Activated B cell treated with CpG ODN at 0.5 μM for 24 hours (primary cell): ENCODE measurements around the gene PTK7. TPM values are rescaled to one million over a fixed set of nuclear protein-coding genes. Genes with fewer than 3 reads are reported as not detected.
A peak's percentile ranks its signal among the peaks of the same experiment; 100 is the strongest.

Source experiments
- ATAC-seq: fragments of 200-7000 bp; cut with Tn5 transposase; one replicate; pipeline ENCODE4 v1.10.0; 2021; ENCODE audit warnings: low read depth, mild to moderate bottlenecking, moderate library complexity
- CTCF ChIA-PET: fragments of 350-600 bp; sonication (Branson Sonifier 250); formaldehyde crosslinking; loops from one replicate; lab custom pipeline; 2021; ENCODE audit warnings: antibody characterized with exemption; lab: Charles Lee
- POLR2A ChIA-PET: fragments of 350-600 bp; sonication (Branson Sonifier 250); formaldehyde crosslinking; loops from one replicate; lab custom pipeline; 2021; ENCODE audit warnings: antibody characterized with exemption; lab: Charles Lee
- DNase-seq: peaks from one replicate; pipeline ENCODE4 v3.0.0; 2022
- H3K27ac Mint-ChIP-seq: one replicate; pipeline ENCODE4 v1.8.0; 2020; ENCODE audit warnings: mixed read lengths
- H3K27me3 Mint-ChIP-seq: one replicate; pipeline ENCODE4 v1.8.0; 2021; ENCODE audit warnings: mixed read lengths
- H3K36me3 Mint-ChIP-seq: one replicate; pipeline ENCODE4 v1.8.0; 2021; ENCODE audit warnings: low read depth, mixed read lengths
- H3K4me1 Mint-ChIP-seq: one replicate; pipeline ENCODE4 v1.8.0; 2021; ENCODE audit warnings: mixed read lengths
- H3K4me3 Mint-ChIP-seq: one replicate; pipeline ENCODE4 v1.8.0; 2020; ENCODE audit warnings: mild to moderate bottlenecking, mixed read lengths
- H3K9me3 Mint-ChIP-seq: one replicate; pipeline ENCODE4 v1.8.0; 2020; ENCODE audit warnings: mixed read lengths
- CTCF ChIP-seq: fragments of 200-600 bp; IDR thresholded peaks from one replicate; pipeline ENCODE4 v1.8.0; 2022; ENCODE audit warnings: antibody characterized with exemption, mild to moderate bottlenecking
- intact Hi-C: fragments of 100-400 bp; cut with micrococcal nuclease; formaldehyde crosslinking; loops from one replicate; pipeline ENCODE4 v1.15.1; 2024
- total RNA-seq: library from RNA; stranded (reverse); gene quantifications from 2 replicates; pipeline ENCODE4 v1.2.3, GENCODE V29; 2022

PTK7 gene
- total RNA-seq, 1 donor from 2014 or later, result 0.82 TPM

GRCh38 chr6:43059168-43060033, 16.7 kb upstream of the PTK7 start, which contains the start of the genes KLC4 and MRPL2:
TSS of gene KLC4 (plus strand) at chr6:43059631. CDS start at chr6:43061336, 1,705 bp downstream.
TSS of gene MRPL2 (minus strand) at chr6:43059434. CDS start at chr6:43059381, 53 bp downstream.
- Mint-ChIP-seq H3K4me3 (peak within 1 kb of the TSS; percentile 95), H3K27ac (peak within 1 kb of the TSS; percentile 97), H3K4me1 (peaks cover 38% of the 10 kb centered on the region), H3K36me3 (peaks cover 43% of the 10 kb centered on the region), H3K9me3 (no peaks in the 10 kb centered on the region), H3K27me3 (no peaks in the 10 kb centered on the region)
- ChIA-PET CTCF (interaction anchor here (0.6 kb wide), 1 partner anchor 49 kb away, joined by 5 read pairs; no protein-coding TSS in a partner anchor), POLR2A (interaction anchor here (0.5 to 2.9 kb wide), 28 partner anchors 10 to 1035 kb away, joined by 3 to 33 read pairs (median 4); partner anchors contain the start of genes CNPY3, CUL9, KLHDC3 and MEA1)
- TF ChIP-seq CTCF, result no peak
- intact Hi-C loops, result loop anchor here (1.0 to 10.0 kb wide), 12 partner anchors 27 to 517 kb away; partner anchors contain the start of genes BICRAL, CNPY3, CUL9 and DNPH1
- ATAC-seq (peak; percentile 97), DNase-seq (peak; percentile 94)

DNA sequence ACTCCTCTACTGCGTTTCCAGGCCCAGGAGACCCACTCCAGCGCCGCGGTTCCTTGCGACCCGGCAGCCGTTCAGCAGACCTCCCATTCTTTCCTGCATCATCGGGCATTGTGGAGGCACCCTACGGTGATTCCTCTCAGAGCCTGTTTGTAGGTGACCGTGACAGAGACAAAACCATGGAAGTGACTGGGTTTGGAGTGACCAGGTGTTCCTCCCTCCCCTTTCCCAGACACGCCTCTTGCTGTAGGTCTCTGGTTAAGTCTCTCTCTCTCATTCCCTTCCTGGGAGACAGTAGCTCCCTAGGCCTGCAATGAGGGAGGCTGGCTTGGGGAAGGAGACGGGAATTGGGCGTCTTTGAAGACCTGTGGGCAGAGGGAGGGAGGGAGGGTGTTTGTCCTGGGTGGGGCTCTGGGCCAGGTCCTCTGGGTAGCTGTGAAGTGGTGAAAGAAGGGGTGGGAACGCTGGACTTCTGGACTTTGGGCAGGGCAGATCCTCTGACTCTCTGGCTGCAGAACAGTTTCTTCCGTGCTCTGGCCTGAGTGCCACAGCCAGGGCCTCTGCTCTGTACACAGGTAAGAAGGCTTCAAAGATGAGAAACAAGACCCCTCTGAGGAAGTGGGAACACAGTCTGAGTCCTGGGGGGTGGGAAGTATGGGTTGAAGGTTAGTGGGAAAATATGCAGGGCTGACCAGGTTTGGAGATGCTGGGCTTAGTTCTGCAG, 15.9 kb upstream of the PTK7 start:
- ChIA-PET POLR2A (interaction anchor here (0.7 to 2.9 kb wide), 8 partner anchors 11 to 740 kb away, joined by 4 to 20 read pairs (median 10); partner anchors contain the start of genes CUL9, KLHDC3, MEA1 and PPP2R5D), CTCF (no interaction called here)
- DNase-seq, result no peak
- peaks cover 46% of the 10 kb centered on the region for H3K36me3 Mint-ChIP-seq
- peaks cover 37% of the 10 kb centered on the region for H3K4me1 Mint-ChIP-seq
- no peaks in the 10 kb centered on the region for H3K9me3 Mint-ChIP-seq
- H3K4me3 Mint-ChIP-seq, result peak overlapping the region; percentile 95
- ATAC-seq, result no peak
- peak overlapping the region; percentile 97 for H3K27ac Mint-ChIP-seq
- H3K27me3 Mint-ChIP-seq, result no peaks in the 10 kb centered on the region
- intact Hi-C loops, result no loop called here
- no peak for TF ChIP-seq CTCF

- Mint-ChIP-seq H3K27me3 (no peaks in the 10 kb centered on the region), H3K36me3 (peaks cover 43% of the 10 kb centered on the region), H3K27ac (no peak overlapping the region), H3K4me3 (peak overlapping the region; percentile 95), H3K9me3 (no peaks in the 10 kb centered on the region), H3K4me1 (peaks cover 33% of the 10 kb centered on the region)
- CTCF ChIA-PET, result no interaction called here
- ATAC-seq, result no peak
- POLR2A ChIA-PET, result interaction anchor here (2.9 kb wide), 1 partner anchor 47 kb away, joined by 20 read pairs; the partner anchor contains the start of genes KLHDC3 and MEA1
- intact Hi-C loops, result no loop called here
- no peak for DNase-seq
- TF ChIP-seq CTCF, result no peak
Measured at GRCh38 chr6:43060755-43061633, 15.1 kb upstream of the PTK7 start.

DNA sequence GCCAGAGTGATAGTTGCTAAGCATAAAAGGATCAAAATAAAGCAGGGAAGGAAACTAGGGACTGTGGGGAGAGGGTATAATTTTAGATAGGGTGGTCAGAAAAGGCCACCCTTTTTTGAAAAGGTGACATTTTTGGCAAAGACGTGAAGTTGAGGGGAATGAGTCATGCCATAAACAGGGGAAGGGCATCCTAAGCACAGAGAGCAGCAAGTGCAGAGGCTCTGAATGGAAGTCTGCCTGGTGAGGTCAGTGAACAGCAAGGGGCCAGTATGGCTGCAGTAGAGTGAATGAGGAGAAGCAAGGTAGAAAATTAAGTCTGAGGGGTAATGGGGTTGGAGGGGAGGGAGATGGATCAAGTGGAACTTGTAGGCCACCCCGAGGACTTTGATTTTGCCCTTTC, 14.3 kb upstream of the PTK7 start:
- DNase-seq (no peak), ATAC-seq (no peak)
- Mint-ChIP-seq H3K36me3 (peaks cover 45% of the 10 kb centered on the region), H3K4me1 (peaks cover 33% of the 10 kb centered on the region), H3K4me3 (no peak overlapping the region), H3K9me3 (no peaks in the 10 kb centered on the region), H3K27ac (no peak overlapping the region), H3K27me3 (no peaks in the 10 kb centered on the region)
- no peak for TF ChIP-seq CTCF
- ChIA-PET CTCF (no interaction called here), POLR2A (no interaction called here)
- intact Hi-C loops, result no loop called here
